HG03159 (cell line): ENCODE measurements around the gene GPX3.

Source experiments
- ATAC-seq: cut with Tn5 transposase; IDR thresholded peaks from one replicate; pipeline ENCODE4 v1.9.1; 2021; ENCODE audit warnings: mild to moderate bottlenecking, moderate library complexity; ENCODE audit not compliant: unreplicated experiment

Gene GPX3

DNA sequence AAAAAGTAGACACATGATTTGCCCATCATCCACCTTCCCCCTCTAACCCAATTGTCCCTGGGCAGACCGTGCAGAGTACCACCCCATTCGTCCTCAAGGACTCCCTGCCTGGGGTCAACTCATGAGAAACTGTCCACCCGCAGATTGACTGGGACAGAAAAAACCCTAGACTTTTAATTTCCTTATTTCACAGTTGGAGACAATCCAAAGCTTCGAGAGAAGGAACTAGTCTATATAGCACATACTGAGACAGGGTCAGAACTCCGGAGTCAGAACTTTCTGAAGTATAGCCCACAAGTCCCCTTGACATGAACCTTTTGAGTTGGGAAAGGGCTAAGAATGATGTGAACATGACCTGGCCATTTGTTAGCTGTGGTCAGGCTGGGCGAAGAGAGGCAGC is 7.5 kb upstream of the GPX3 start:
- ATAC-seq, result no peak

DNA sequence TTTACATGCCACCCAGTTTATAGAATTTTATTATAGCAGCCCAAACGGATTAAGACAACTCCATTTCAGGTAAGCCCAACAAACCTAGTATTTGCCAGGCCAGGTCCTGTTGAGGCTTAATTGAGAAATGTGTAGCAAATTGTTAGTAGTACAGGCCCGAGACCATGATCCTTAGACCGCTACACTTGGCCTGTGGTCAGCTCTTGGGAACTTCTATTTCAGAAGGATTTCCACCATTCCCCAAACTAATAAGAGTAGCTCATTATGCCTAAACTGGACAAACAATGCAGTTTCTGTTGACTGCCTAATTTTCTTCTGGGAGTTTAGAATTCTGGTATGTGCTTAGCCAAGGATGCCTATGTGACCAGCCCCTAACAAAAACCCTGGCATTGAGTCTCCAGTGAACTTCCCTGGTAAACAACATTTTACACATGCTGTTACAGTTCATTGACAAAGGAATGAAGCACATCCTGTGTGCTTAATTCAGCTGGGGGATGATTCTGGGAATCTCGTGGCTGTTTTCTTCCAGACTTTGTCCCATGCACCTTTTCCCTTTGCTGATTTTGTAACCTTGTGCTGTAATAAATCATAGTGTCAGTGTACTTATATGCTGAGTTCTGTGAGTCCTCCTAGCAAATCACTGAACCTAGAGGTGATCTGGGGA is 5.6 kb upstream of the GPX3 start:
- no peak for ATAC-seq

DNA sequence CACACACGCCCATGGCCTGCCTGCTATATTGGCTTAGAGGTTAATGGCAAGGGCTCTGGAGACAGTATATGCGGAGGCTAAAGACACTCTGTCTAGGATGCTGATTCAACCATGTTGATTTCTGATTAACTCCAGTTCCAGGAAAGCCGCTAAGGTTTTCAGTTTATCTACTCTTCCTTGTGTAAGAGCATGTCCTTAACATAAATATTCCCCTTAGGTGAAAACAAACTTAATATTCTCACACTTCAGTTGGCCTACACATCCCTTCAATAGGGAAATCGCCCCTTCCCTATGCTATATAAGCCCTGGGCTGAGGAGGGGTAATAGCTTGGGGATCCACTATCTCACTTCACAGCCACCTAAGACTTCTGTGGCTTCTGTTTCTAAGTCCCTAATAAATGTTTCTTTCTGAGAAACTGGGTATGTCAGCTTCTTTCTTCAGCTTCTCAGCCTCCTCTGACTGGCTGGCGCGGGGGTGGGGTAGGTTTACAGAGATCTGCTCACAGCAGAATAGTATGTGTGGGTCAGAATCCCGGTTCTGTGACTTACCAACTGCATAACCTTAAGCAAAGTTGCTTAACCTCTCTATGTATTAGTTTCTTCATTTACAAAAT is 4.3 kb upstream of the GPX3 start:
- no peak for ATAC-seq

DNA sequence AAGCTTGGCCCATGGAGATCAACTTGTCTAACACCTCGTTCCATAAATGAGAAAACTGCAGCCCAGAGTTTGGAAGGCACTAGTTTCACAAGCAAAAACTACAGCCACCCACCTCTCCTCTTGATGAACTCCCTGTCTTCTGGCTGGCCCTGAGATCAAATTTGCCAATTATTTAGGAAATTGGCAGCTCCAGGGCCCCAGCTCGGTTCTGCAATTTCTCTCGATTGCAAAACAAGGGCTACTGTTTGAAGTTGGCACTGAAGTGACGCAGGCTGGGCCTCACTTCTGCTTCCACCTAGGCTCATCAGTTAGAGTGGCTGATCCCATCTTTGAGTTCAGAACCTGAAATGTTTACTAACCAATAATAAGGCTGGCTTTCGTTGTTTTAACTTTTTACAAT is 3.7 kb upstream of the GPX3 start:
- ATAC-seq, result no peak

DNA sequence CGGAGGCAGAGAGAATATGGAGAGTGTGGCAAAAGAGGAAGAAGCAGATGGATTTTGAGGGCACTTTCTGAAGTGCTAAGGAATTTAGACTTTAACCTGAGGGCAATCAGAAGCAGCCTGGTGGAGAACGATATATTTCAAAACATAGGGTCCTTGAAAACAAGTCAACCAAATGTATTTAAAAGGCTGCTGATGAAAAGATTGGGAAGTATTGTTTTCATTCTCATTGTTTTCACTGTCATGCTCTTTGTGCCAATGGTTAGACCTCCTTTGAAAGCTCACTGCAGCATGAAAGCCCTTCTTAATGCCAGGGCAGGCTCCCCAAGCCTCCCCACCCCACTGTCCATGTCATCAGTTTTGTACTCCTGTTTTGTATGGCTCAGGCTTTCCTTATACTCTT is 2.5 kb upstream of the GPX3 start:
- no peak for ATAC-seq

DNA sequence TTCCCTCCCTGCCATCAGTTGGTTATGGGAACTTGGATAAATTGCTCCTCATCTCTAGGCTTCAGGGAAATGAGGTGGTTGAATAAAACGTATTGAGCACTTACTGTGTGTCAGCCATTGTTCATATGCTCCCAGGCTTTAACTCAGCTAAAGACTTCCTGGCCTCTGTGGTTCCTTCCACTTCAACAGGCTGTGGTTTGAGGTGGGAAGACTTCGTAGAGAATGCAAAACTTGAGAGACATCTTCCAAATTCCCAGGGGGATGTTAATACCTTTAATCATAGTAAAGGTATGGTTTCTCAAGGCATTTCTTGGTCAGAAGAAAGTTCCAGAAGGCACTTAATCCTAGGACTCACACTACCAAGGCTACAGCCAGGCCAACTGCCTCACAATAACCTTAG is 1.5 kb upstream of the GPX3 start:
- no peak for ATAC-seq

DNA sequence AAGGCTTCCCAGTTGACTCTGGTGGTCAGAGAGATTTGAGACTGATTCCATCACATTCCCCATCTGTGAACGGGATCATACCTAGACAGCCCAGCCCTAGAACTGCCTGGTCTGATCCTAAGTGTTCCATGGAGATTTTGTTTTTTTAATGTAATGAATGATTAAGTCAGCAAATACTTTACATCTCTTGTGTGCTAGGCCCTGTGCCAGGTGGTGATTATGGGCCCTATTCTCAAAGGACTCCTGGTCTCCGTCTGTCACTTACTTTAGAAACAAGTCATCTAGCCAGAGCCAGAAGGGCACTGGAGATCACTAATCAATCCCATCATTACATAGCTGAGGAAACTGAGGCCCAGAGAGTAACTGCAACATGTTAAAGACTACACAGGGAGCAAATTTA is 1.1 kb upstream of the GPX3 start:
- ATAC-seq, result no peak

DNA sequence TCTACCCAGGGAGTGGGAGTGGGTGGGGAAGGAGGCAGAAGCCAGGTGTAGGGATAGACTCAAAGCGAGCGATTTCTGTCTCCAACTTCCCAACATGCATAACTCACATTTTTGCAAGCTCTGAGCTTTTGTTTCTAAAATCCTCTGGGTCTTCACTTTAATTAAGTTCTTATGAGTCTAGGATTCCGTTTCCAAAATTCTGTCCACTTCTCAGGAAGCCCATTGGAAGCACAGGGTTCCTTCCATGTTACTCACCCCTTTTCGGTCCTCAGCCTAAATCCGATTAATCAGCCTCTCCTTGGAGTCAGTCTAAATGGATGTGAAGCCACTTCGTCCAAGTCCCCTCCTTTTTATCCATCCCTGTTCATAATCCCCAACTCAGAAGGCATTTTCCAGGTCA is 1.4 kb downstream of the GPX3 start:
- ATAC-seq, result no peak

DNA sequence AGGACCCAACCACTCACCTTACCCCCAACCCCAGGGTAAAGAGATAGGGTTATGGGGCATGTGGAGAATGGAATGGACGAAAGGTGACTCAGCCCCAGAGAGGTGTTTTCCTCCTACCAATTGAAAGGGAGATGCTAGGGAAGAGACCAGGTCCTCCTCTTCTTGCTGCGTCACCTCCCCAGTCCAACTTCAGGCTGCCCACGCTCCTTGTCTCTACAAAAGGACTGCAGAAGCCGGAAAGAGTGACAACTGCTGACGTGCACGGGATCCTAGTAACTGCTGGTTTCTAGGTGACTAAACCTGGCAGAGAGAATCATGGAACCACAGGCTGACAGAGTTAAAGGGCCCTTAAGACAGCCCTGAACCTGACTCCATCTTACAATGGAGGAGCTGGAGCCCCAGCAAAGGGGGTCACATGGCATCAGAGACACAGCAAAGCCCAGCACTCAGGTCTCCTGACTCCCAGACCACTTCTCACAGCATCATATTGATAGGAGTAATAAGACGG is 2.2 kb downstream of the GPX3 start:
- ATAC-seq, result no peak

DNA sequence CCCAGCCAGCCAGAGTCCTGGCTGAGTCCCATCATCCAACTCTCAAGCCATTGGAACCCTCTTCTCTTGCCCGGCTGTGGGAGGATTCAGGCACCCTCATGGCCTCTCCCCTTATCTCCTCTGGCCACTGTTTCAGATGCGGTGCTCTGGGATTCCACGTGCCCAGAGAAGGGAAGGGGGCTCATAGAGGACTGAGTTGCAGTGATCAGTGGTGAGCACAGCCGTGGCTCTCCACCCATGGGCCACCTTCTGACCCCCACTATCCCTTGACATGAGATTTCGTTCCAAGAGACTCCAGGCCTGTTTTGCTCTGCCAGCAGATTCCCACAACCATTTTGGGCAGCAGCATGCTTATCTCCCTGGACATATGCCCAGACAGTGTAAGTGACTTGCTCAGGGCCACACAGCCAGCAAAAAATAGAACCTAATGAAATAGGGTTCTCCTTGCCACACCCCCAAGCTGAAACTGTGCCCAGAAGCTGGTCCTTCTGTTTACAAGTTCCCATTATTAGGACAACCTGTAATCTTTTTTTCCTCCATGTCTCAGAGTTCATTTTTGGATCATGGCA is 2.7 kb downstream of the GPX3 start:
- no peak for ATAC-seq

DNA sequence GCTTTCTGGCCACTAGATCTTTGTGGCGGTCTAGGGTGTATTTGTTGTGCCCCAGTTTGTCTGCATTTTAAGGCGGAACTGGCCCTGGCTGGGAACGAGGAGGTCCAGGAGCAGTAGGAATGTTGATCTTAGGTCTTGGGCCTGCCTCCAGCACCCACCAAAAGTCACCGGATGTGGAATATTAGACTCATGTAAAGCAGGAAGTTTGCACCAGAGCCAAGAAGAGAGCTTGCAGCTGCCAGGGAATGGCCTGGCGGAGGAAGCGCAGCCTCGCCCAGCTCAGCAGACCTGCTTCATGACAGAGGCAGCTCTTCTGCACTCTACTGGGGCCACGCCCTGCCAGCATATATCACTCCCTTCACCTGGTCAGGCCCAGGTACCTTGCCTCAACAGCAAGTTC is 3.3 kb downstream of the GPX3 start:
- no peak for ATAC-seq

DNA sequence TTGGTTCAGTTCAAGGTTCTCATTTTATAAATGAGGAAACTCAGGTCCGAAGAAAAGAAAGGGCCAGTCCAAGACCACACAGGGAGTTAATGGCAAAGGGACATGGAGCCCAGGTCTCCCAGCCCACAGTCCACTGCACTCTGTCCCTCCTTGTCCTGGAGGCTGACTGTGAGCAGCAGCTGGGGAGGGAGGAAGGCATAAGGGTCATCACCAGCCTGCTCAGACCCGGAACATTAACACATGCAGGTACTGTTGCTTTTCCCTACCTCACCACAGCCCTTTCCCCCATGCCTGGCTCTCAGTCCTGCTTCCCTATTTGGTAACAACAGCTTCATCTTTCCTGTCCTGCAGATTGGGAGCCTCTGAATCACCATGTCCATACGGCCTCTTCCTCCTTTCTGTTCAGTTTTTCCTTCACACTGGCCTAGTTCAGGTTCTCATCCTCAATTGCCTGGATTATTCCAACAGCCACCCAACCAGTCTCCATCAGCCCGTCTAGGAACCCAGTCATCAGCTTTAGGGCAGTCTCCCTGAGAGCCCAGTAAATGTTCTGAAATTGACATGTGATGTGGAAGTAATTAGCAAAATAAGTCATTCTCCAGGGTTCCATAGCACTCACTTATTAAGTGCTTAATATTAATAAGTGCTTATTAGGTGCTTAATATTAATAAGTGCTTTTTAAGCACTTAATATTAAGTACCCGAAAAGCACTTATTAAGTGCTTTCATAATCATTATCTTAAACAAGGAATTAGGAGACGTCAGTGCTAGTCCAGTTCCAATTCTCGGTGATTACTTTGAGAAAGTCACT is 4.3 kb downstream of the GPX3 start:
- ATAC-seq, result no peak

DNA sequence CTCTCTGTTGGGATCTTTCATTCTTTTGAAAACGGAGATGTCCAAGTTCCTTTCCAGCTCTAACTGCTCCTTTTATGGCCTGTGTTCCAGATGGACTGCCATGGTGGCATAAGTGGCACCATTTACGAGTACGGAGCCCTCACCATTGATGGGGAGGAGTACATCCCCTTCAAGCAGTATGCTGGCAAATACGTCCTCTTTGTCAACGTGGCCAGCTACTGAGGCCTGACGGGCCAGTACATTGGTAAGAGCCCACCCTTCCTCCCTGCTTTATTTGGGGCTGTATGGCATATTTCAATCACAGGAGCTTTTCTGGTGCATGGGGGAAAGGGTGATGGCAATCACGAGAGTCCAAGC is 4.8 kb downstream of the GPX3 start:
- ATAC-seq, result no peak

DNA sequence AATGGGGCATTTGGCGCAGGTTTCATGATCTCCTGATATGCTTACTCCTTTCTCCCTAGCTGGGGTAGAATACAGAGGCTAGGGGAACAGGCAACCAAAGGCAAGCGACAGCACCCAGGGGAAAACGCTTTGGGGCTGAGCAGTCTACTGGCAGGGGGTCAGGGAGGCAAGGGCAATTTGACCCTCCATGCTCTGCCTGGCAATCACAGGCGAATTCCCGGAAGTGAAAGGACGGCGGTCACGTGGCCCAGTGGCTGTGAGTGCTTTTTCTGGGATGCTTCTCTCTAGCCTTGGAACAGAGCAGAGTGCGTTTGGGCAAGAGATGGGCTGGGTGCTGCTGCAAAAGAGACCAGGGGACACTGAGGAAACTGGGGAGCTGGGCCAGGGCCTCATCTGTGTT is 5.7 kb downstream of the GPX3 start:
- no peak for ATAC-seq

DNA sequence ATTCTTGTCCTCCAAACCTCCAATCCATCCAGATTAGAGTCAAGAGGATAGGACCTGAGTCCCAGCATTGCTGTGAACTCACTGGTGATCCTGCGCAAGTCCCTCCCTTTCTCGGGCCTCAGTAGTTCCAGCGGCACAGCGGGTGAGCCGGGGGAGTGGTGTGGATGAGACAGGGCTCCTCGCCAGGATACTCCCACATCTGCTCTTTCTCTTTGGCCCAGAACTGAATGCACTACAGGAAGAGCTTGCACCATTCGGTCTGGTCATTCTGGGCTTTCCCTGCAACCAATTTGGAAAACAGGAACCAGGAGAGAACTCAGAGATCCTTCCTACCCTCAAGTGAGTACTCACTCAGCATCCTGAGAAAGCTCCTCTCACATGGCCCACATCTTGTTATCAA is 6.3 kb downstream of the GPX3 start:
- ATAC-seq, result no peak

DNA sequence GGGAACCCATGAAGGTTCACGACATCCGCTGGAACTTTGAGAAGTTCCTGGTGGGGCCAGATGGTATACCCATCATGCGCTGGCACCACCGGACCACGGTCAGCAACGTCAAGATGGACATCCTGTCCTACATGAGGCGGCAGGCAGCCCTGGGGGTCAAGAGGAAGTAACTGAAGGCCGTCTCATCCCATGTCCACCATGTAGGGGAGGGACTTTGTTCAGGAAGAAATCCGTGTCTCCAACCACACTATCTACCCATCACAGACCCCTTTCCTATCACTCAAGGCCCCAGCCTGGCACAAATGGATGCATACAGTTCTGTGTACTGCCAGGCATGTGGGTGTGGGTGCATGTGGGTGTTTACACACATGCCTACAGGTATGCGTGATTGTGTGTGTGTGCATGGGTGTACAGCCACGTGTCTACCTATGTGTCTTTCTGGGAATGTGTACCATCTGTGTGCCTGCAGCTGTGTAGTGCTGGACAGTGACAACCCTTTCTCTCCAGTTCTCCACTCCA is 7.6 kb downstream of the GPX3 start:
- ATAC-seq, result no peak

DNA sequence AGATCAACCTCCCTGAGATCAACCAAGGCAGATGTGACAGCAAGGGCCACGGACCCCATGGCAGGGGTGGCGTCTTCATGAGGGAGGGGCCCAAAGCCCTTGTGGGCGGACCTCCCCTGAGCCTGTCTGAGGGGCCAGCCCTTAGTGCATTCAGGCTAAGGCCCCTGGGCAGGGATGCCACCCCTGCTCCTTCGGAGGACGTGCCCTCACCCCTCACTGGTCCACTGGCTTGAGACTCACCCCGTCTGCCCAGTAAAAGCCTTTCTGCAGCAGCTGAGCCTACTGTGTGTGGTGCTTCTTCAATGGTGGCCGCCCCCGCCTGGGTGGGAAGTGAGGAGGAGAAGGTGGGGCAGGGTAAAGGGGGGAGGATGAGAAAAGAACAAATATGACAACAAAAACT is 8.3 kb downstream of the GPX3 start:
- ATAC-seq, result no peak

DNA sequence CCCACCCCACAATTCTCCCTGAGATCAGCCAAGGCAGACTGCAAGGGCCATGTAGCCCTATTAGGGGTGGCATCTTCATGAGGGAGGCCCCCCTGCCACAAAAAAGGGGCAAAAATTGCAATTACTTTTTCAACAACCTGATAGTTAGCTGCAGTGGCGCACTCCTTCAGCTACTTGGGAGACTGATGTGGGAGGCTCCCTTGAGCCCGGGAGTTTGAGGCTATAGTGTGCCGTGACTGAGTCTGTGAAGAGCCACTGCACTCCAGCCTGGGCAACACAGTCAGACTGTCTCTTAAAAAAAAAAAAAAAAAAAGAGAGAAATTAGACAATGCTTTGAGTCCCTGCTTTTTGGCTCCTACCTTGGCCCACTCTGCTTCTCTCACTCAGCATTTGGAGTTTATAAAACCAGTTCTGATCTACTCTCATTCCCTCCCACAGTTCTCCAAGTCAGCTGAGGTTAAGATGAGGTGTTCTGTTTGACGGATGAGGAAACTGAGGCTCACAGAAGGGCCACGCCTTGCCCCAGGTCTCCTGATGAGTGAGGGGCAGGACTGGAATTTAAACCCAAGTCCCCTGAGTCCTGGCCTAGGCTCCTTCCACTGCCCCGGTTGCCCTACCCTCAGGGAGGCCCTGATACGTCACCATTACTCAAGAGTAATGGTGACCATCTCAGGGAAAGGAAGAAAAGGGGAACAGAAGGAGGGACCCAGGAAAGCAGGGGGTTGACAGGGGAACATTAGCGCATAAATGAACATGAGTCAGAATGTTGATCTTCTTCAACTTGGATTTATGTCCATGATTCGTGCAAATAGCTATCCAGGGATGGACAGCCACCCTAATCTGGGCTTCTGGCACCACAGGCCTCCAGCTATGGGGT is 9.0 kb downstream of the GPX3 start:
- no peak for ATAC-seq

DNA sequence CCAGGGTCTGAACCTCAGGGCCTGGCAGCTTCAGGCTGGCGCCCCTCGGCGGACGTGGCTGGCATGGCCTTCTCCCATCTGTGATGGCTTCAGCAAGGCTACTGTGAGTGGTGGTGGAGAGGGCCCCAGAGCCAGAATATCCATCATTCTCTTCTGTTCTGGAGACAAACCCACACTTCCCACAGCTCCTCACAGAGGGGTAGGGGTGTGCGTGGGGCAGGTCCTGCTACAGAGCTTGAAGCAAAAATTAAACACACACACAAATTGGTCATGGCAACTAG is 9.6 kb downstream of the GPX3 start:
- no peak for ATAC-seq

DNA sequence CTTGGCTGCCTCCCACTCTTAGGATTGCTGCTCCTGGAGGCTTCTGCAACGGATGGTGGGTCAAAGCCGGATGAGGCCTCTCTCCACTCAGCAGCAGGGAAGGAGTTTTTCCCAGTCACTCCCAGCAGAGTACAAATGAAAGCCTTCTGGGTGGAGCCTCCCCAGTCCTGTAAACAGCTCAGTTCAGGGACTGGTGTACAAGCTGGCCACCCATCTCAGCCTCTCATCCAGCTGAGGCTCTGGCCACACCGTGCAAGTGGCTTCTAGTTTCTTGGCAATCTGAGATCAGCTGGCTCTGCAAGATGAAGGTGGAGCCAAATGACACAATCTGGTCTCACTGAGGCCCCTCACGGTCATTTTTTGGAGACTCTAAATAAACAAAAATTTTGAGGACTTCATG is 10.0 kb downstream of the GPX3 start:
- no peak for ATAC-seq

DNA sequence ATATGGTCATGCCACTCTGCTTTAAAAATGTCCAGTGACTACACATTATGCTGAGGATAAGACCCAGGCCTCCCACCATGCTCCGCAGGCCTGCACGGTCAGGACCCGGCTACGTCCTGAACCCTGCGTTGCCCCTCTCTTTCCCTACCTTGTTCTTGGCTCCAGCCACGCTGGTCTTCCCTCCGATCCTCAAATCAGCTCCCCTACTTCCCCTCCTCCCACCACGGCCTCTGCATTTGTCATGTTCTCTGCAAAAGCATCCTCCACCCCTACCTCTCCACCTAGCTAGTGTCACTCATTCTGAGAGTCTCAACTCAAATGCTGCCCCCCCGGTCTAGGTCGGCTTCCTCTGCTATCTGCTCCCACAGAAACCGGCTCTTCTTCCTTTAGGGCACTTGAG is 11.2 kb downstream of the GPX3 start:
- ATAC-seq, result no peak
